Activated gamma-delta T cell treated with anti-CD3 and anti-CD28 coated beads, Interleukin-2, amount 50 U/mL, for 16 hours (primary cell): ENCODE data around the gene MNT.

ENCODE experiments used
- DNase-seq: peaks from one replicate; pipeline ENCODE4 v3.0.0-alpha.2; 2020; ENCODE audit warnings: low read depth

Gene MNT

GRCh38 chr17:2363851-2364762 lies 36.8 kb downstream of the MNT start:
- DNase-seq, result no peak

- no peak for DNase-seq
Measured at GRCh38 chr17:2363318-2363717, 37.5 kb downstream of the MNT start.

GRCh38 chr17:2362881-2363280 lies 38.0 kb downstream of the MNT start:
- DNase-seq, result no peak

DNA sequence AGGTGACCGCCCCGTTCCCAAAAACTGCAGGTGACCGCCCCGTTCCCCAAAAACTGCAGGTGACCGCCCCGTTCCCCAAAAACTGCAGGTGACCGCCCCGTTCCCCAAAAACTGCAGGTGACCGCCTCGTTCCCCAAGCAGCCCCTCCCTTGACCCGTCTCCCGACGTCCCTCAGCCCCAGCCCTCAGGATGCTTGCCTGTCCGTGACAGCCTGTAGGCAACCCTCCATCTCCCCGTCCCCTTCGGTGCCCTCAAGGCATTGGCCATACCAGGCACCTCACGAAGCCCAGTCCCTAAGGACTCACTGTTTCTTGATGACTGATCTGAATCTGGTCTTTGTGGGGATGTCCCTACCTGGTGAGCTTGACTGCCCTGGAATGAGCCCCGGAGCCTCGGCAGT lies 38.4 kb downstream of the MNT start:
- no peak for DNase-seq

GRCh38 chr17:2362016-2362415 lies 38.8 kb downstream of the MNT start:
- DNase-seq, result no peak

DNA sequence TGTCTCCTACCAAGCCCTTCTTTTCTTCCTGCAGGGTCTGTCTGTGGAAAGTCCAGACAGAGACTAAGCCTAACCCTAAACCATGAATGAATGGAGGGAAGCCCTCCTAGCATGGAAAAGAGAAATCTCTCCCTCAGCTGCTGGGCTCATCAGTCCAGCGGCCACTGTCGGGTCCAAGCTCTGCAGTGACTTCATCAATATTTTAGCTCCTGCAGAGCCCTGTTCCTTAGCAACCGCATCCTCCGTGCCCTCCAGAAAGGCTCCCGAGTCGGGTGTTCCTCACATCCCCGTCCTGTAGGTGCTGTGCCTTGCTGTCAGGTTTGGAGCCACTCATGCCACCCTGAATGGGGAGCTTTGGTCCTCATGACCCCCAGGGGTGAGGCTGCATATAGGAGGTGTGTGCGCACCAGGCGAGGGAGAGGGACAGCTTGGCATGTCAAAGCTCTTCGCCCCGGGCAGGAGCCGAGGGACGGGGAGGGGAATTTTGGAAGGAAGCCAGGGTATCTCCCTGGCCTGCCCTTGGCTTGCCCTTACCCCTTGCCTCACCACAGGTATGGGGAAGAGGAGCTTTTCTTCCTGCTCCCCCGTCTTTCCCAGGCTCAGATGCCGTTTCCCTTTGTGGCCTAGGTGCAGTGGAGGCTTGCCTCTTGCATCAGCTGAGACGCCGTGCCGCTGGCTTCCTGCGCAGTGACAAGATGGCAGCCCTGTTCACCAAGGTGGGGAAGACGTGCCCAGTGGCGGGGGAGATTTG lies 39.7 kb downstream of the MNT start:
- no peak for DNase-seq

DNA sequence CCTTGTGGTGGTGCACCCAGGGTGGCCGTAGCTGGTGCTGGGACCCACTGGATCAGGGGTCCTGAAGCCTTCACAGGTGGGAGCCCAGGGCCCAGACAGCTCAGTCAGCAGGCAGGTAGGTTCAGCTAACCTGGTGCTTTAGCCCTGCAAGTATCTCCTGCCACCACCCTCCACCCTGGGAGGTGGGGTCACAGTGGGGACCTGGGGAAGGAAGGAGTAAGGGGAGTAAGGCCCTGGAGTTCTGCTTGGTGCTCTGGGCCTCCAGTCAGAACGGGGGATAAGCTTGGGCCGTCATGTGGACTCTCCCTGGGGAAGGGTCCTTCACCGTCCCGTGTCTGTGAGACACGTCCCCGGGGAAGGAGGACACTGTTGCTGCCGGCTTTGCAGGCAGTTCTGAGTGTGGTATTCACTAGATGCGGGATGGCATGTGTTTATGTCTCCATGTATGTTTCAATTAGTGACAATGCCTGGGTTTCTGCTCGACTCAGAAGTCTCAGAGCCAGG lies 42.9 kb downstream of the MNT start:
- no peak for DNase-seq

DNA sequence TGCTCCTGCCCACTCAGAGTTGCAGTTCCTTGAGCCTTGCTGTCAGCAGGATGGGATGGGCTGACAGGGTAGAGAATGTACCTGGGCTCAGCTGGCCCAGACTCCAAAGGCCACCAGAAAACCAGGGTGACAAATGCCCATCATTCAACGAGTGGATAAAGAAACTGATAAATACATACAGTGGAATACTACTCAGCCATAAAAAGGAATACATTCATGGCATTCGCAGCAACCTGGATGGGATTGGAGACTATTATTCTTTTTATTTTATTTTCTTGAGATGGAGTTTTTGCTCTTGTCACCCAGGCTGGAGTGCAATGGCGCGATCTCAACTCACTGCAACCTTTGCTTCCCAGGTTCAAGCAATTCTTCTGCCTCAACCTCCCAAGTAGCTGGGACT lies 43.6 kb downstream of the MNT start:
- no peak for DNase-seq

- DNase-seq, result no peak
Measured at GRCh38 chr17:2354311-2354710, 46.5 kb downstream of the MNT start.

DNA sequence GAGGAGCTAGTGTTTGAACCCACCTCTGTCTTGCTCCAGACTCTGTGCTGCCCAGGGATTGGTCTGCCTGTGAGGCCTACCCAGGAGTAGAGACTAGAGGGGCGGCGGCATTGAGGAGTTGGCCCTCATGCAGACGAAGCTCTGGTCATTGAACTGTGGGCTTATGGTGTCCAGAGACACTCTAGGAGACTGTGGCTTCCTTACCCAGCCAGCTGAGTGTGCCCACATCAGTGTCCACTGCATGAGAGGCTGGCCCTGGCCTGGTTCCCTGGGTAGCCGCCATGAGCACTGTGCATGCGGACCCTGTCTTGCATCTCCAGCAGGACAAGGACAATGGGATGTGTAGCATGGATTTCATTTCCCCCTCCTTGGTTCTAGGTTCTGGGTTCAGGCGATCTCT lies 49.6 kb downstream of the MNT start:
- DNase-seq, result no peak

DNA sequence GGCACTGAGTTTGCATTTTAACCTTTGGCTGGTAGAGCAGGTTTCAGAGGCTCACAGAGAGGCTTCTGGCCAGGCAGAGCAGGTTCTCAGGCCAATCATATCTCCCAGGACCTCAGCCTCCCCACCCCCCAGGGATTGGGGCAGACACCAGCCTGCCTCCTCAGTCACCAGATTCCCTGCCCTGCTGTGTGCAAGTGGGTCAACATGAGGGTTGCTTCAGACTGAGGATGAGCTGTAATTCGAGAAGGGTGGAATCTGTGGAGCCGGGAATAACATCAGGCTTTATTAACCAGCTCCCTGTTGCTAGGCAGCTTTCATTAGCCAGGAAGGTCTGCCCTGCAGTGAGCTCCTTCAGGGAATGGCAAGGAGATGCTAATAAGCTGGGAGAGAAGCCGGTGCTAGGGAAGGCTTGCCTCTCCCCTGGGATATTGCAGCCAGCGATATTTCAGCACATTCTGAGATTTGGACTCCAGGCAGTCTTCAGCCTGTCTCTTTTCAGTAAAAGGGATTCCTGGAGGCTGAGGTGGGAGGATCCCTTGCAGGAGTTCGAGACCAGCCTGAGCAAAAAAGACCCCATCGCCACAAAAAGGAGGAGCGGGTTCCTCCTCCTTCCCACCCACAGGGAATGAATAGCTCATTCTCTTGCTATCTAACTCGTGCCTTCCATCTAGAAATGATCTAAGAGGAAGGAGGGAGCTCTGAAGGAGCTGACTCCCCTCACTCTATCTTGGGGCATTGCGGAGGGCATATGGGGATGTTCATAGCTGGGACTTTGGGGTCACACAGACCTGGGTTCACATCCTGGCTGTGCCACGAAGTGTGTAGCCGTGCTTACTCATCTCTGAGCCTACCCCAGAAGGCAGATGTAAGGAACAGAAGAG lies 52.8 kb downstream of the MNT start:
- DNase-seq, result no peak

- DNase-seq, result no peak
Measured at GRCh38 chr17:2346475-2346874, 54.4 kb downstream of the MNT start.

DNA sequence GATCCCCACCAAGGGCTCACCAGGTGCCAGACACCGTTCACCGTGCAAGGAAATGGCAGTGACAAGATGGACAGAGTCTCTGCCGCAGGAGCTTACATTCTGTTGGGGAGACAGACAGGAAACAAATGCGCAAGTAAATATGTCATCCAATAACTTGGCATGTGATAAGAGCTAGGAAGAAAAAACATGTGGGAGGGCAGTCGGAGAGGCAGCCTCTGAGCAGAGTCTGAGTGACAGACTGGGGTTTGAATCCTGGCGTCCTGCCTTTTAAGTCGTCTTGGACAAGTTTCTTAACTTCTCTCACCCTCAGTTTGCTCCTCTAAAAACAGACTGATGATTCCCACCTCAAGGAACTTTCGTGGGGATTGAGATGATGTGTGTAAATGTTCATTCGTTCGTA lies 56.3 kb downstream of the MNT start:
- DNase-seq, result no peak

- peak; percentile 16 for DNase-seq
Measured at GRCh38 chr17:2343421-2343820, 57.4 kb downstream of the MNT start.

DNA sequence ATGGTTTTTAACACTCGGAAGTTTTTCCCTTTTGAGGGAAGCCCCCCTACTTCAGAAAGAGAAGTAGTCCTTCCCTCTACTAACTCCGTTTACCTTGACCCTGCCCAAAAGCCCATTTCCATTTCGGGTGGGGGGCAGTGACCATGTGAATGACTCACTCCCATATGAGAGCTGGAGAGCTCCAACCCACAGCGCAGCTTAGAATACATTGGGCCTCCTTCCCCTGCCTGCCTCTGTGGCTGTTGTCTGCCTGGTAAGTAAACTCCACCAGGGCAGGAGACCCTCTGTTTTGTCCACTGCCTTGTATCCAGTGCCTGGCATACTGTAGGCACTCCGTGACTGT lies 62.6 kb downstream of the MNT start:
- no peak for DNase-seq

DNA sequence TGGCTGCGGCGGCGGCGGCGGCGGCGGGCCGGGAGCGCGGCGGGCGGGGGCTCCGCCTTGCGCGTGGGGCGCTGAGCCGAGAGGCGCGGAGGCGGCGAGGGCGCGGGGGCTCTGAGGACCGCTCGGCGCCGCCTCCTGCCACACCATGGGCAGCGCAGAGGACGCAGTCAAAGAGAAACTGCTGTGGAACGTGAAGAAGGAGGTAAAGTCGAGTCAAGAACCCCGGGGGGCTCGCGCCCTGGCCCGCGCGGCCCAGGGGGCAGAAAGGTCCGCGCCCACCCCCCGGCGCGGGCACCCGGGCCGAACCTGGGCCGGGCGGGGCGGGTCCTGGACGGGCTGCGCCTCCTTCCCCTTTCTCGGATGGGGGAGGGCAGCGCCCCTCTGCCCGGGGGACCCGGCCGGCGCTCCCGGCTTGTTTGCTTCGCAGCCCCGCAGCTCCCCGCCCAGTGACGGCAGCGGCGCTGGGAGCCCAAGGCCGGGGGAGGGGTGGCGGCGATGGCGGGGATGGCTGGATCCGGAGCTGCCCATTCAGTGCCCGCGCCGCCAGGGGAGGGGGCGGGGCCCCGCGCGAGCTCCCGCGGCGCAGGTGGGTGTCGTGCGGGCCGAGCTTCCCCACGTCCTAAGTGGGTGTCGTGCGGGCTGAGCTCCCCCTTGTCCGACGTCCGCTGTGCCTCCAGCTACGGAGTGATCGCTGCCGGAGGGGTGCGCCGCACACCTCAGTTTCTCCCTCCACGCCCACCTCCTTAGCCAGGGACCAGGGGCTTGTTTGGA lies 63.1 kb downstream of the MNT start:
- DNase-seq, result peak; percentile 32

GRCh38 chr17:2336852-2337543 lies 63.9 kb downstream of the MNT start, which contains the start of gene SGSM2:
SGSM2 (plus strand) TSS chr17:2337501; CDS start chr17:2337689, 188 bp downstream.
- peak; percentile 59 for DNase-seq

- peak; percentile 82 for DNase-seq
Measured at GRCh38 chr17:2336215-2336851, 64.5 kb downstream of the MNT start, which contains the start of gene TSR1. TSR1 (minus strand) TSS chr17:2336457; CDS start chr17:2336427, 30 bp downstream.

- no peak for DNase-seq
Measured at GRCh38 chr17:2335726-2336214, 65.1 kb downstream of the MNT start.
